Lung (tissue), 12 donors: ENCODE data around the gene GLIS1. TPM values are rescaled to one million over a fixed set of nuclear protein-coding genes. Genes with fewer than 3 reads are reported as not detected.

Experiments
- ATAC-seq: fragments of 200-7000 bp; cut with Tn5 transposase; one replicate; pipeline ENCODE4 v1.9.1; 2020; ENCODE audit warnings: moderate number of reproducible peaks; ENCODE audit not compliant: insufficient read depth, low FRiP score
- DNase-seq, 3 donors: peaks; one replicate each; pipeline ENCODE4 v3.0.0-alpha.2; 2013 to 2017
- H3K27ac ChIP-seq, 2 donors: one replicate each; pipeline ENCODE4 v1.5.1; 2013; ENCODE audit warnings: mild to moderate bottlenecking in 2 of 2, moderate library complexity in 2 of 2, control low read depth in 1 of 2, inconsistent platforms in 1 of 2, low read depth in 1 of 2, low read length in 1 of 2
- H3K27me3 ChIP-seq, 3 donors: one replicate each; pipeline ENCODE4 v1.5.1; 2013; ENCODE audit warnings: low read length in 2 of 3; ENCODE audit not compliant: control insufficient read depth in 3 of 3, insufficient read depth in 3 of 3
- H3K36me3 ChIP-seq, 4 donors: one replicate each; pipeline ENCODE4 v1.5.1; 2013; ENCODE audit warnings: low read length in 4 of 4, mild to moderate bottlenecking in 1 of 4, moderate library complexity in 1 of 4; ENCODE audit not compliant: control insufficient read depth in 4 of 4, insufficient read depth in 4 of 4
- H3K4me1 ChIP-seq, 5 donors: one replicate each; pipeline ENCODE4 v1.5.1; 2013; ENCODE audit warnings: low read length in 5 of 5, mild to moderate bottlenecking in 2 of 5, moderate library complexity in 1 of 5; ENCODE audit not compliant: control insufficient read depth in 5 of 5, insufficient read depth in 5 of 5
- H3K4me3 ChIP-seq: one replicate; pipeline ENCODE4 v1.5.1; 2013; ENCODE audit warnings: mild to moderate bottlenecking, control low read depth, moderate library complexity
- H3K9ac ChIP-seq, 2 donors: one replicate each; pipeline ENCODE4 v1.5.1; 2013; ENCODE audit warnings: low read length in 2 of 2, control low read depth in 1 of 2; ENCODE audit not compliant: insufficient read depth in 1 of 2
- H3K9me3 ChIP-seq, 4 donors: one replicate each; pipeline ENCODE4 v1.5.1; 2013; ENCODE audit warnings: low read length in 3 of 4, mild to moderate bottlenecking in 1 of 4, moderate library complexity in 1 of 4; ENCODE audit not compliant: control insufficient read depth in 4 of 4, insufficient read depth in 3 of 4
- CTCF ChIP-seq: IDR thresholded peaks from 2 replicates; pipeline ENCODE4 v1.5.1; 2012; ENCODE audit warnings: mild to moderate bottlenecking; ENCODE audit errors: control extremely low read depth, extremely low read depth
- WGBS, 2 donors: extraction: QIAGEN DNeasy Blood & Tissue Kit; methylation state at CpG; one replicate each; pipeline ENCODE4 v1.1.7; 2013; 5-methylcytosine and 5-hydroxymethylcytosine counted together
- polyA plus RNA-seq, 2 donors: library from polyadenylated mRNA; stranded (reverse); fragments of 200-250 nt; gene quantifications; one replicate each; pipeline ENCODE4 v1.2.1, GENCODE V29; 2013
- total RNA-seq, 2 donors: library from RNA; depleted of rRNA in 1 of 2; stranded (reverse); fragments of >200 nt in 1 of 2; gene quantifications; one replicate each; pipeline ENCODE4 v1.2.1, GENCODE V29; 2014 to 2021
- donor health status: control.
- donor health status: control.
- donor health status: Bipolar disorder and iron deficiency.
- donor health status: healthy.
- donor health status: DM: yes; HTN: yes; CAD: no.

Gene GLIS1
- total and polyA plus RNA-seq, 4 donors, result 0.05 to 0.18 (median 0.17) TPM; not detected in 1

- H3K4me3 ChIP-seq, result no peak overlapping the region
- TF ChIP-seq CTCF, result no peak
- no peak for DNase-seq
- H3K9ac ChIP-seq, result no peak overlapping the region
- peaks cover 0 to 12% (median 0%) of the 10 kb centered on the region in 3 donors for H3K27me3 ChIP-seq
- no peaks in the 10 kb centered on the region for H3K36me3 ChIP-seq
- H3K9me3 ChIP-seq, result no peaks in the 10 kb centered on the region
- H3K27ac ChIP-seq, result no peak overlapping the region
- peaks cover 0 to 19% (median 0%) of the 10 kb centered on the region in 5 donors for H3K4me1 ChIP-seq
- ATAC-seq, result no peak
Measured at GRCh38 chr1:53646732-53647131, 92.2 kb downstream of the GLIS1 start.

GRCh38 chr1:53645690-53646078 lies 93.3 kb downstream of the GLIS1 start:
- WGBS, 2 donors, result 80 to 82% methylated on average over 1 of the region's 1 CpG
- Histone ChIP-seq H3K27me3 (peaks cover 0 to 12% (median 0%) of the 10 kb centered on the region in 3 donors), H3K4me1 (peaks cover 0 to 19% (median 0%) of the 10 kb centered on the region in 5 donors), H3K9ac (no peak overlapping the region), H3K9me3 (no peaks in the 10 kb centered on the region), H3K27ac (no peak overlapping the region), H3K4me3 (no peak overlapping the region), H3K36me3 (no peaks in the 10 kb centered on the region)
- no peak for ATAC-seq
- TF ChIP-seq CTCF, result no peak
- peak in 1 of 3 donors; percentile 6 for DNase-seq

- DNase-seq (peak in 1 of 3 donors; percentile 8), ATAC-seq (no peak)
- 70 to 77% methylated on average over 14 of the region's 14 CpGs for WGBS, 2 donors
- Histone ChIP-seq H3K27me3 (peaks cover 0 to 15% (median 0%) of the 10 kb centered on the region in 3 donors), H3K36me3 (no peaks in the 10 kb centered on the region), H3K4me3 (no peak overlapping the region), H3K9ac (no peak overlapping the region), H3K9me3 (no peaks in the 10 kb centered on the region), H3K4me1 (peaks cover 0 to 19% (median 0%) of the 10 kb centered on the region in 5 donors), H3K27ac (no peak overlapping the region)
- TF ChIP-seq CTCF, result no peak
Measured at GRCh38 chr1:53644909-53645689, 93.9 kb downstream of the GLIS1 start.
